Aorta (tissue), 5 donors: ENCODE measurements around the gene RHBDL1. TPM values are rescaled to one million over a fixed set of nuclear protein-coding genes. Genes with fewer than 3 reads are reported as not detected.
A peak's percentile ranks its signal among the peaks of the same experiment; 100 is the strongest.

Experiments
- ATAC-seq: fragments of 200-7000 bp; cut with Tn5 transposase; one replicate; pipeline ENCODE4 v1.9.1; 2022; ENCODE audit warnings: moderate library complexity; ENCODE audit not compliant: low FRiP score
- DNase-seq, 2 donors: peaks; one replicate each; pipeline ENCODE4 v3.0.0-alpha.2; 2020
- H3K27ac ChIP-seq, 2 donors: one replicate each; pipeline ENCODE4 v1.5.1; 2013; ENCODE audit warnings: low read length in 2 of 2, mild to moderate bottlenecking in 2 of 2, moderate library complexity in 2 of 2, control low read depth in 1 of 2, inconsistent platforms in 1 of 2, low read depth in 1 of 2
- H3K27me3 ChIP-seq, 2 donors: one replicate each; pipeline ENCODE4 v1.6.1; 2013; ENCODE audit warnings: control low read depth in 1 of 2, low read length in 1 of 2, mild to moderate bottlenecking in 1 of 2, moderate library complexity in 1 of 2; ENCODE audit not compliant: insufficient read depth in 2 of 2, control insufficient read depth in 1 of 2
- H3K36me3 ChIP-seq, 2 donors: one replicate each; pipeline ENCODE4 v1.6.1; 2013; ENCODE audit warnings: control low read depth in 1 of 2, low read length in 1 of 2, mild to moderate bottlenecking in 1 of 2; ENCODE audit not compliant: insufficient read depth in 2 of 2, control insufficient read depth in 1 of 2
- H3K4me1 ChIP-seq, 2 donors: one replicate each; pipeline ENCODE4 v1.6.1; 2013; ENCODE audit warnings: low read length in 2 of 2, control low read depth in 1 of 2, mild to moderate bottlenecking in 1 of 2, moderate library complexity in 1 of 2; ENCODE audit not compliant: insufficient read depth in 2 of 2, control insufficient read depth in 1 of 2
- H3K4me3 ChIP-seq, 2 donors: one replicate each; pipeline ENCODE4 v1.5.1; 2013; ENCODE audit warnings: low read length in 2 of 2, control low read depth in 1 of 2, mild to moderate bottlenecking in 1 of 2
- H3K9me3 ChIP-seq: one replicate; pipeline ENCODE4 v1.6.1; 2013; ENCODE audit warnings: mild to moderate bottlenecking, low read length; ENCODE audit not compliant: control insufficient read depth
- WGBS, 2 donors: extraction: QIAGEN DNeasy Blood & Tissue Kit; methylation state at CpG; one replicate each; pipeline ENCODE4 v1.1.7; 2013; 5-methylcytosine and 5-hydroxymethylcytosine counted together
- intact Hi-C, 2 donors: fragments of 100-400 bp; cut with DNase I; formaldehyde crosslinking; loops; one replicate each; pipeline versions ENCODE4 v1.14.2 to v1.15.0; 2022
- polyA plus RNA-seq, 2 donors: library from polyadenylated mRNA; stranded (reverse); fragments of 200-250 nt; gene quantifications; one replicate each; pipeline ENCODE4 v1.2.3, GENCODE V29; 2013
- total RNA-seq, 2 donors: library from RNA; stranded (reverse); fragmentation: NEBNext Ultra II Directional; extraction: Animal tissue kit (Norgen Biotek cat#: 25700); gene quantifications; one replicate each; pipeline ENCODE4 v1.2.1, GENCODE V29; 2021
- donor health status: healthy with polysubstance abuse.
- donor health status: Bipolar disorder and iron deficiency.
- donor health status: DM: no; HTN: no; CAD: no.
- donor health status: DM: no; HTN: no; CAD: no.
- donor health status: DM: yes; HTN: yes; CAD: no.

Gene RHBDL1
- total and polyA plus RNA-seq, 4 donors, result 0.88 to 1.5 (median 1.3) TPM; not detected in 1

- intact Hi-C loops, result no loop called here
- H3K4me3 ChIP-seq, result no peak overlapping the region
Measured at GRCh38 chr16:694187-694862, 18.9 kb downstream of the RHBDL1 start.

GRCh38 chr16:694863-695354, 19.4 kb downstream of the RHBDL1 start:
- Histone ChIP-seq H3K36me3 (no peaks in the 10 kb centered on the region), H3K27me3 (peaks cover 0 to 2% of the 10 kb centered on the region in 2 donors), H3K4me3 (no peak overlapping the region), H3K27ac (no peak overlapping the region), H3K9me3 (no peaks in the 10 kb centered on the region), H3K4me1 (no peaks in the 10 kb centered on the region)
- 1 to 2% methylated on average over 24 to 37 of the region's 37 CpGs for WGBS, 2 donors
- ATAC-seq (no peak), DNase-seq (no peak)
- intact Hi-C loops, result no loop called here

More at GRCh38 chr16:694187-694862, 18.9 kb downstream of the RHBDL1 start:
- H3K4me1 ChIP-seq, result no peaks in the 10 kb centered on the region
- 1 to 2% methylated on average over 55 to 64 of the region's 64 CpGs for WGBS, 2 donors
- no peaks in the 10 kb centered on the region for H3K36me3 ChIP-seq
- H3K27ac ChIP-seq, result no peak overlapping the region
- H3K9me3 ChIP-seq, result no peaks in the 10 kb centered on the region
- ATAC-seq (no peak), DNase-seq (no peak)
- H3K27me3 ChIP-seq, result peaks cover 0 to 2% of the 10 kb centered on the region in 2 donors

- Histone ChIP-seq H3K9me3 (no peaks in the 10 kb centered on the region), H3K27me3 (peaks cover 0 to 2% of the 10 kb centered on the region in 2 donors), H3K4me3 (no peak overlapping the region), H3K27ac (no peak overlapping the region), H3K4me1 (no peaks in the 10 kb centered on the region), H3K36me3 (no peaks in the 10 kb centered on the region)
- ATAC-seq (no peak), DNase-seq (no peak)
- 4 to 5% methylated on average over 59 to 71 of the region's 71 CpGs for WGBS, 2 donors
- intact Hi-C loops, result no loop called here
Measured at GRCh38 chr16:695355-696089, 20.1 kb downstream of the RHBDL1 start.

GRCh38 chr16:698911-699671, 23.6 kb downstream of the RHBDL1 start:
- H3K9me3 ChIP-seq, result no peaks in the 10 kb centered on the region
- H3K4me3 ChIP-seq, result no peak overlapping the region
- H3K36me3 ChIP-seq, result no peaks in the 10 kb centered on the region
- WGBS, 2 donors, result 74 to 78% methylated on average over 17 to 19 of the region's 19 CpGs
- peaks cover 0 to 2% of the 10 kb centered on the region in 2 donors for H3K27me3 ChIP-seq
- intact Hi-C loops, result no loop called here
- no peak overlapping the region for H3K27ac ChIP-seq
- no peak for ATAC-seq
- no peaks in the 10 kb centered on the region for H3K4me1 ChIP-seq
- no peak for DNase-seq

GRCh38 chr16:700684-701584, 25.5 kb downstream of the RHBDL1 start:
- H3K4me1 ChIP-seq, result no peaks in the 10 kb centered on the region
- no peak overlapping the region for H3K4me3 ChIP-seq
- no peaks in the 10 kb centered on the region for H3K9me3 ChIP-seq
- intact Hi-C loops, result no loop called here
- ATAC-seq, result peak; percentile 51
- H3K27me3 ChIP-seq, result no peaks in the 10 kb centered on the region
- no peaks in the 10 kb centered on the region for H3K36me3 ChIP-seq
- no peak overlapping the region for H3K27ac ChIP-seq
- 4 to 5% methylated on average over 54 to 76 of the region's 76 CpGs for WGBS, 2 donors
- no peak for DNase-seq

- Histone ChIP-seq H3K27me3 (no peaks in the 10 kb centered on the region), H3K27ac (no peak overlapping the region), H3K4me3 (no peak overlapping the region), H3K4me1 (no peaks in the 10 kb centered on the region), H3K9me3 (no peaks in the 10 kb centered on the region), H3K36me3 (no peaks in the 10 kb centered on the region)
- WGBS, 2 donors, result 86 to 87% methylated on average over 19 of the region's 19 CpGs
- no peak for ATAC-seq
- intact Hi-C loops, result no loop called here
- DNase-seq, result no peak
Measured at GRCh38 chr16:702341-702740, 26.9 kb downstream of the RHBDL1 start.

GRCh38 chr16:703406-703805, 27.9 kb downstream of the RHBDL1 start:
- no peak overlapping the region for H3K4me3 ChIP-seq
- DNase-seq (no peak), ATAC-seq (no peak)
- H3K36me3 ChIP-seq, result no peaks in the 10 kb centered on the region
- no peaks in the 10 kb centered on the region for H3K9me3 ChIP-seq
- no peaks in the 10 kb centered on the region for H3K4me1 ChIP-seq
- H3K27me3 ChIP-seq, result no peaks in the 10 kb centered on the region
- intact Hi-C loops, result no loop called here
- H3K27ac ChIP-seq, result no peak overlapping the region
- WGBS, 2 donors, result 79% methylated on average over 12 of the region's 12 CpGs

GRCh38 chr16:704047-704446, 28.6 kb downstream of the RHBDL1 start:
- H3K4me1 ChIP-seq, result no peaks in the 10 kb centered on the region
- no peak for DNase-seq
- no peaks in the 10 kb centered on the region for H3K27me3 ChIP-seq
- no peak for ATAC-seq
- intact Hi-C loops, result no loop called here
- H3K27ac ChIP-seq, result no peak overlapping the region
- no peaks in the 10 kb centered on the region for H3K9me3 ChIP-seq
- WGBS, 2 donors, result 69 to 83% methylated on average over 7 of the region's 7 CpGs
- H3K4me3 ChIP-seq, result no peak overlapping the region
- no peaks in the 10 kb centered on the region for H3K36me3 ChIP-seq
